ENCODE results near the gene MGMT.

DNA sequence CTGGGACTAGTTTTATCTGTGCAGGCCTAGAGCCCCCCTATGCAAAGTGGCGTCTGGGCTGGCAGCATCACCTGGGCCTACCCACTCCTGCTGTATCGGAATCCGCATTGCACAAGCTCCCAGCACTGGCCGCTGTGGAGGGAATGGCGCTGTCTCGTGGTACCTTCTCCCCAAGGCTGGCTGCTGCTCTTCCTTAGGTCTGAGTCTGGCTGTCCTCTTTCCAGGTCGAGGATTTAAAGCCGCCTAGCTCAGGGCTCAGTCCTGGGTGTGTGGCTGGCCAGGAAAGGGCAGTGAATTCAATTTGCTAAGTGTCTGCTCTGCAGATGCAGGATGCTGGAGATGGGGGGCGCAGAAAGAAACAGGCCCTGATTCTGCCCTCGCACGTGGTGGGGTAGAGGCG lies 44.7 kb downstream of the MGMT start:
- TF ChIP-seq, protein P1, sequence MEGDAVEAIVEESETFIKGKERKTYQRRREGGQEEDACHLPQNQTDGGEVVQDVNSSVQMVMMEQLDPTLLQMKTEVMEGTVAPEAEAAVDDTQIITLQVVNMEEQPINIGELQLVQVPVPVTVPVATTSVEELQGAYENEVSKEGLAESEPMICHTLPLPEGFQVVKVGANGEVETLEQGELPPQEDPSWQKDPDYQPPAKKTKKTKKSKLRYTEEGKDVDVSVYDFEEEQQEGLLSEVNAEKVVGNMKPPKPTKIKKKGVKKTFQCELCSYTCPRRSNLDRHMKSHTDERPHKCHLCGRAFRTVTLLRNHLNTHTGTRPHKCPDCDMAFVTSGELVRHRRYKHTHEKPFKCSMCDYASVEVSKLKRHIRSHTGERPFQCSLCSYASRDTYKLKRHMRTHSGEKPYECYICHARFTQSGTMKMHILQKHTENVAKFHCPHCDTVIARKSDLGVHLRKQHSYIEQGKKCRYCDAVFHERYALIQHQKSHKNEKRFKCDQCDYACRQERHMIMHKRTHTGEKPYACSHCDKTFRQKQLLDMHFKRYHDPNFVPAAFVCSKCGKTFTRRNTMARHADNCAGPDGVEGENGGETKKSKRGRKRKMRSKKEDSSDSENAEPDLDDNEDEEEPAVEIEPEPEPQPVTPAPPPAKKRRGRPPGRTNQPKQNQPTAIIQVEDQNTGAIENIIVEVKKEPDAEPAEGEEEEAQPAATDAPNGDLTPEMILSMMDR (IDR thresholded peaks at IDR 0.05; ENCODE audit: poor library complexity, severe bottlenecking) = no peak
- TF ChIP-seq POLR2AphosphoS5 (IDR thresholded peaks at IDR 0.05) = no peak
- TF ChIP-seq EZH2 (IDR thresholded peaks at IDR 0.05; ENCODE audit: borderline replicate concordance, insufficient read depth, low read length, poor library complexity, severe bottlenecking) = no peak
- no peak for TF ChIP-seq MXI1 (conservative IDR thresholded peaks at IDR 0.05; ENCODE audit: poor library complexity, severe bottlenecking)
- no peak for TF ChIP-seq TAF1 (IDR thresholded peaks at IDR 0.05; ENCODE audit: low read depth)
- no peak for TF ChIP-seq RAD21 (conservative IDR thresholded peaks at IDR 0.05)
- no peak for TF ChIP-seq EP300 (conservative IDR thresholded peaks at IDR 0.05; ENCODE audit: poor library complexity, severe bottlenecking)
- TF ChIP-seq, protein P2, sequence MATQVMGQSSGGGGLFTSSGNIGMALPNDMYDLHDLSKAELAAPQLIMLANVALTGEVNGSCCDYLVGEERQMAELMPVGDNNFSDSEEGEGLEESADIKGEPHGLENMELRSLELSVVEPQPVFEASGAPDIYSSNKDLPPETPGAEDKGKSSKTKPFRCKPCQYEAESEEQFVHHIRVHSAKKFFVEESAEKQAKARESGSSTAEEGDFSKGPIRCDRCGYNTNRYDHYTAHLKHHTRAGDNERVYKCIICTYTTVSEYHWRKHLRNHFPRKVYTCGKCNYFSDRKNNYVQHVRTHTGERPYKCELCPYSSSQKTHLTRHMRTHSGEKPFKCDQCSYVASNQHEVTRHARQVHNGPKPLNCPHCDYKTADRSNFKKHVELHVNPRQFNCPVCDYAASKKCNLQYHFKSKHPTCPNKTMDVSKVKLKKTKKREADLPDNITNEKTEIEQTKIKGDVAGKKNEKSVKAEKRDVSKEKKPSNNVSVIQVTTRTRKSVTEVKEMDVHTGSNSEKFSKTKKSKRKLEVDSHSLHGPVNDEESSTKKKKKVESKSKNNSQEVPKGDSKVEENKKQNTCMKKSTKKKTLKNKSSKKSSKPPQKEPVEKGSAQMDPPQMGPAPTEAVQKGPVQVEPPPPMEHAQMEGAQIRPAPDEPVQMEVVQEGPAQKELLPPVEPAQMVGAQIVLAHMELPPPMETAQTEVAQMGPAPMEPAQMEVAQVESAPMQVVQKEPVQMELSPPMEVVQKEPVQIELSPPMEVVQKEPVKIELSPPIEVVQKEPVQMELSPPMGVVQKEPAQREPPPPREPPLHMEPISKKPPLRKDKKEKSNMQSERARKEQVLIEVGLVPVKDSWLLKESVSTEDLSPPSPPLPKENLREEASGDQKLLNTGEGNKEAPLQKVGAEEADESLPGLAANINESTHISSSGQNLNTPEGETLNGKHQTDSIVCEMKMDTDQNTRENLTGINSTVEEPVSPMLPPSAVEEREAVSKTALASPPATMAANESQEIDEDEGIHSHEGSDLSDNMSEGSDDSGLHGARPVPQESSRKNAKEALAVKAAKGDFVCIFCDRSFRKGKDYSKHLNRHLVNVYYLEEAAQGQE (IDR thresholded peaks at IDR 0.05; ENCODE audit: borderline replicate concordance) = no peak
- TF ChIP-seq SMC3 (conservative IDR thresholded peaks at IDR 0.05; ENCODE audit: poor library complexity) = no peak

Measured in neural cell (in vitro differentiated cells).